Endothelial cell of umbilical vein (primary cell): ENCODE results near the gene ADIRF. TPM values are rescaled to one million over a fixed set of nuclear protein-coding genes. Genes with fewer than 3 reads are reported as not detected.

Experiments
- BruUV-seq: library from RNA; stranded (reverse); fragments of 400-500 nt; replicated peaks from 2 replicates; lab custom pipeline; 2021; lab: Mats Ljungman, UMichigan
- CTCF ChIA-PET: fragments of 300-600, 350-600 bp; sonication (Branson Sonifier 250); formaldehyde crosslinking; loops from one replicate; lab custom pipeline; 2021; ENCODE audit warnings: antibody characterized with exemption, inconsistent platforms; lab: Charles Lee
- POLR2A ChIA-PET: fragments of 300-600, 350-600 bp; sonication (Branson Sonifier 250); formaldehyde crosslinking; loops from one replicate; lab custom pipeline; 2021; ENCODE audit warnings: antibody characterized with exemption, inconsistent platforms; lab: Charles Lee
- DNase-seq: peaks from one replicate; pipeline ENCODE4 v3.0.0-alpha.2; 2011; ENCODE audit warnings: low read depth, low spot score
- FAIRE-seq: peaks from 2 replicates; lab custom pipeline; 2011; peaks lifted over from hg19 to GRCh38; lab: Jason Lieb, UNC
- H2AFZ ChIP-seq: 2 replicates; pipeline ENCODE4 v1.6.0; 2012; ENCODE audit warnings: low read depth, low read length, control low read depth, inconsistent platforms
- H3K27ac ChIP-seq: 2 replicates; pipeline ENCODE4 v1.5.1; 2011; ENCODE audit warnings: low read depth, mild to moderate bottlenecking, control low read depth, low read length, moderate library complexity; ENCODE audit not compliant: insufficient read depth
- H3K27me3 ChIP-seq, 2 experiments: 2 replicates each; pipeline versions ENCODE4 v1.6.0 to v1.6.1; 2011; ENCODE audit warnings: low read length in 2 of 2, mixed read lengths in 1 of 2; ENCODE audit not compliant: control insufficient read depth in 2 of 2, insufficient read depth in 2 of 2
- H3K36me3 ChIP-seq, 2 experiments: 2 replicates in 1 of 2; 3 replicates in 1 of 2; pipeline ENCODE4 v1.5.1; 2011; ENCODE audit warnings: low read length in 2 of 2, mild to moderate bottlenecking in 1 of 2, moderate library complexity in 1 of 2; ENCODE audit not compliant: control insufficient read depth in 2 of 2, insufficient read depth in 2 of 2; ENCODE audit errors: extremely low read depth in 1 of 2
- H3K4me1 ChIP-seq: 3 replicates; pipeline ENCODE4 v1.5.1; 2011; ENCODE audit warnings: mild to moderate bottlenecking, low read length; ENCODE audit not compliant: control insufficient read depth, insufficient read depth; ENCODE audit errors: extremely low read depth
- H3K4me2 ChIP-seq: 2 replicates; pipeline ENCODE4 v1.6.1; 2011; ENCODE audit warnings: low read length, control low read depth, mixed read lengths; ENCODE audit not compliant: insufficient read depth
- H3K4me3 ChIP-seq, 3 experiments: fragments of 200-600 bp in 1 of 3; sonication (generic), shearing (Covaris generic) in 1 of 3; replicated peaks in 1 of 3; 2 replicates each; pipeline ENCODE4 v1.5.1; 2011 to 2016; ENCODE audit warnings: control low read depth in 3 of 3, low read length in 3 of 3, mild to moderate bottlenecking in 2 of 3, inconsistent platforms in 1 of 3, low read depth in 1 of 3, moderate library complexity in 1 of 3; ENCODE audit not compliant: insufficient read depth in 1 of 3
- H3K79me2 ChIP-seq: 2 replicates; pipeline ENCODE4 v1.6.0; 2012; ENCODE audit warnings: low read length, inconsistent platforms; ENCODE audit not compliant: control insufficient read depth, insufficient read depth
- H3K9ac ChIP-seq: replicated peaks from 2 replicates; pipeline ENCODE3; 2011; ENCODE audit warnings: low read length, control low read depth; ENCODE audit not compliant: insufficient read depth; ENCODE audit errors: extremely low read depth
- H3K9me1 ChIP-seq: replicated peaks from 3 replicates; pipeline ENCODE4 v1.6.0; 2011; ENCODE audit warnings: mild to moderate bottlenecking, low read length; ENCODE audit not compliant: control insufficient read depth, insufficient read depth; ENCODE audit errors: extremely low read depth
- H3K9me3 ChIP-seq: replicated peaks from 2 replicates; pipeline ENCODE4 v1.5.1; 2012; ENCODE audit warnings: low read length, inconsistent platforms; ENCODE audit not compliant: control insufficient read depth, insufficient read depth
- H4K20me1 ChIP-seq: replicated peaks from 2 replicates; pipeline ENCODE3; 2011; ENCODE audit warnings: mild to moderate bottlenecking, low read length; ENCODE audit not compliant: control insufficient read depth, insufficient read depth; ENCODE audit errors: extremely low read depth
- EZH2 ChIP-seq: IDR thresholded peaks from 2 replicates; pipeline ENCODE4 v1.6.1; 2012; ENCODE audit warnings: borderline replicate concordance, low read depth, mild to moderate bottlenecking, moderate library complexity, low read length, inconsistent platforms; ENCODE audit not compliant: severe bottlenecking
- JUN ChIP-seq: IDR thresholded peaks from 2 replicates; pipeline ENCODE4 v1.6.1; 2011; ENCODE audit warnings: borderline replicate concordance, low read depth; ENCODE audit not compliant: insufficient read length, insufficient read depth
- MYC ChIP-seq: IDR thresholded peaks from one replicate; pipeline ENCODE4 v1.6.1; 2011; ENCODE audit warnings: mild to moderate bottlenecking, low read depth, low read length
- POLR2A ChIP-seq: IDR thresholded peaks from 2 replicates; pipeline ENCODE4 v1.6.1; 2012; ENCODE audit warnings: low read depth, mild to moderate bottlenecking, control low read depth, low read length
- POLR2AphosphoS5 ChIP-seq: IDR thresholded peaks from 2 replicates; pipeline ENCODE4 v1.6.1; 2012; ENCODE audit warnings: low read depth, mild to moderate bottlenecking, control low read depth, low read length, moderate library complexity; ENCODE audit not compliant: insufficient read depth
- dilution Hi-C: fragments of 300-500 bp; cut with MboI; formaldehyde crosslinking; loops from one replicate; pipeline ENCODE4 v1.15.0; 2019; ENCODE audit warnings: low sequenced_read_pairs; ENCODE audit not compliant: extremely low pct_ligation_motif_present
- intact Hi-C: fragments of 100-400 bp; cut with micrococcal nuclease; formaldehyde crosslinking; loops from one replicate; pipeline ENCODE4 v1.10.0; 2022
- polyA plus RNA-seq, 4 experiments: library from polyadenylated mRNA; depleted of rRNA in 3 of 4; stranded (reverse) in 3 of 4; unstranded in 1 of 4; fragments of >200 nt; gene quantifications; 2 replicates each; pipeline versions ENCODE4 v1.2.1 to v1.2.3, GENCODE V29; 2011 to 2012; ENCODE audit warnings: missing spikeins in 1 of 4
- total RNA-seq: library from RNA; stranded (reverse); gene quantifications from 2 replicates; pipeline ENCODE4 v1.2.3, GENCODE V29; 2021
- TF ChIP-seq, protein P1 (sequence below), 2 donors: IDR thresholded peaks; 1 replicate in 1 of 2; 2 replicates in 1 of 2; pipeline ENCODE4 v1.5.1; 2011; ENCODE audit warnings: low read length in 2 of 2, mild to moderate bottlenecking in 2 of 2, moderate library complexity in 2 of 2, control low read depth in 1 of 2, inconsistent platforms in 1 of 2, low read depth in 1 of 2; ENCODE audit not compliant: insufficient read depth in 1 of 2; ENCODE audit errors: extremely low read depth in 1 of 2
- TF ChIP-seq, protein P2 (sequence below): IDR thresholded peaks from 2 replicates; pipeline ENCODE4 v1.6.1; 2011; ENCODE audit not compliant: insufficient read depth, insufficient read length

The ADIRF gene
- total and polyA plus RNA-seq, 2 donors (not counting 3 experiments of a cell fraction or from before 2014, with no cell fraction given), result 3.7 to 4.4 TPM

DNA sequence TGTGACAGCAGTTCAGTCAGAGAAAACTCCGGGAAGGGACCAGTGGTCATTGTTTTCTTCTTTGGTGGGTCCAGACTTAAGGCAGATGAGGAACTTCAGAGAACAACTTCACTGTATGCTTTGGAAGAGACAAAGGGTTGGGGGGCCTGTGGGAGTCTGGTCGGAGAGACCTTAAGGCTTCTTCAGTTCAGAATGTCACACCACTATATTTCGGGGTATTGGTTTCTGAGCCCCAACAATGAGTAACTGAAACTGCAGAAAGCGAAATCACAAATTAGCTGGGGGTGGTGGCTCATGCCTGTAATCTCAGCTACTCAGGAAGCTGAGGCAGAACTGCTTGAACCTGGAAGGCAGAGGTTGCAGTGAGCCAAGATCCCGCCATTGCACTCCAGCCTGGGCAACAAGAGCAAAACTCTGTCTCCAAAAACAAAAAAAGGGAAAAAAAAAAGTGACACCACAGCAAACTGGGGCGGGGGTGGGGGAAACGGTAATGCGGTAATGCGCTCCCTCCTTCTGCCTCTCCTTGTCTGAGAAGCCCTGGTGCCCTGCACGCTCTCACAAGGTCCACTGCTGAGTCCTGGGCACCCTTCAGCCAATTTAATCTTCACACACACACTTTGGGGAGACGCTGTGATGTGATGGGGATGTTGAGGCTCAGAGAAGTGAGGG is 2.2 kb upstream of the ADIRF start:
- dilution Hi-C loops (no loop called here), intact Hi-C loops (loop anchor here (1.0 kb wide), 2 partner anchors 12 to 27 kb away; no protein-coding TSS in a partner anchor)
- BruUV-seq, result no TSS peak
- Histone ChIP-seq H3K4me1 (peaks cover 51% of the 10 kb centered on the region), H4K20me1 (no peaks in the 10 kb centered on the region), H3K9ac (no peak overlapping the region), H3K9me3 (no peaks in the 10 kb centered on the region), H3K27ac (no peak overlapping the region), H2AFZ (peak overlapping the region; percentile 85), H3K36me3 (no peaks in the 10 kb centered on the region), H3K27me3 (no peaks in the 10 kb centered on the region), H3K4me2 (no peak overlapping the region), H3K4me3 (no peak overlapping the region), H3K79me2 (no peaks in the 10 kb centered on the region), H3K9me1 (no peaks in the 10 kb centered on the region)
- CTCF ChIA-PET, result interaction anchor here (0.6 to 8.5 kb wide), 18 partner anchors 10 to 308 kb away, joined by 3 to 189 read pairs (median 4); partner anchors contain the start of genes MMRN2, SHLD2 and SNCG
- DNase-seq (no peak), FAIRE-seq (no peak)
- POLR2A ChIA-PET, result interaction anchor here (0.6 kb wide), 1 partner anchor 12 kb away, joined by 10 read pairs; no protein-coding TSS in a partner anchor
- TF ChIP-seq MYC (no peak), POLR2A (no peak)
- TF ChIP-seq, protein P1, sequence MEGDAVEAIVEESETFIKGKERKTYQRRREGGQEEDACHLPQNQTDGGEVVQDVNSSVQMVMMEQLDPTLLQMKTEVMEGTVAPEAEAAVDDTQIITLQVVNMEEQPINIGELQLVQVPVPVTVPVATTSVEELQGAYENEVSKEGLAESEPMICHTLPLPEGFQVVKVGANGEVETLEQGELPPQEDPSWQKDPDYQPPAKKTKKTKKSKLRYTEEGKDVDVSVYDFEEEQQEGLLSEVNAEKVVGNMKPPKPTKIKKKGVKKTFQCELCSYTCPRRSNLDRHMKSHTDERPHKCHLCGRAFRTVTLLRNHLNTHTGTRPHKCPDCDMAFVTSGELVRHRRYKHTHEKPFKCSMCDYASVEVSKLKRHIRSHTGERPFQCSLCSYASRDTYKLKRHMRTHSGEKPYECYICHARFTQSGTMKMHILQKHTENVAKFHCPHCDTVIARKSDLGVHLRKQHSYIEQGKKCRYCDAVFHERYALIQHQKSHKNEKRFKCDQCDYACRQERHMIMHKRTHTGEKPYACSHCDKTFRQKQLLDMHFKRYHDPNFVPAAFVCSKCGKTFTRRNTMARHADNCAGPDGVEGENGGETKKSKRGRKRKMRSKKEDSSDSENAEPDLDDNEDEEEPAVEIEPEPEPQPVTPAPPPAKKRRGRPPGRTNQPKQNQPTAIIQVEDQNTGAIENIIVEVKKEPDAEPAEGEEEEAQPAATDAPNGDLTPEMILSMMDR (IDR thresholded peaks at IDR 0.05; ENCODE audit: extremely low read depth in 1 of 2, insufficient read depth in 1 of 2, low read depth in 1 of 2, low read length in 2 of 2), result no peak

DNA sequence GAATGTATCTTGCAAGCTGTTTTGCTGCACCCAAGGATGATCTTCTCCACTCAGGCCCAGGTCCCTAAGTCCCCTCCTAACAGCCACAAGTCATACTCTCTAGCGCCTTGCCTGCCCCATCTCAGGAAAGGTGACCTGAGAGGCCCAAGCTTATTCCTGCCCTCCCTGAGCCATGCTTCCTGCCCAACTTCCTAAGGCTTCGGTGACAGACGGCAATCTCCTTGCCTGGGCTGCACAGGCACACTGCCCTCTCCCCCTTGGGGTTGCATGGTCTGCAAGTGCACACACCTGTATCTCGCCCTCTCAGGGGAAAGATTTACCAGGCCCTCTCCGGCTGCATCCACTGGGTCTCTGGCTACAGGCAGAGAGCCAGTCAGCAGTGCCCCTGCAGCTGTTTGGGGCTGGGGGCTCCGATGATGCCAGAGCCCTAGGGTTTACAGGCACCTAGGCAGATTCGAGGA is 771 bp upstream of the ADIRF start:
- no peaks in the 10 kb centered on the region for H3K9me1 ChIP-seq
- H3K4me3 ChIP-seq, result no peak overlapping the region
- no peak overlapping the region for H3K9ac ChIP-seq
- BruUV-seq, result no TSS peak
- H2AFZ ChIP-seq, result no peak overlapping the region
- intact Hi-C loops, result no loop called here
- H3K27ac ChIP-seq, result no peak overlapping the region
- DNase-seq (no peak), FAIRE-seq (peak; percentile 26)
- H3K79me2 ChIP-seq, result no peaks in the 10 kb centered on the region
- no peaks in the 10 kb centered on the region for H3K9me3 ChIP-seq
- TF ChIP-seq EZH2 (no peak), JUN (no peak), MYC (no peak), POLR2AphosphoS5 (no peak), POLR2A (no peak)
- TF ChIP-seq, protein P2, sequence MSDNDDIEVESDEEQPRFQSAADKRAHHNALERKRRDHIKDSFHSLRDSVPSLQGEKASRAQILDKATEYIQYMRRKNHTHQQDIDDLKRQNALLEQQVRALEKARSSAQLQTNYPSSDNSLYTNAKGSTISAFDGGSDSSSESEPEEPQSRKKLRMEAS, result no peak
- no peaks in the 10 kb centered on the region for H4K20me1 ChIP-seq
- no peak overlapping the region for H3K4me2 ChIP-seq
- H3K4me1 ChIP-seq, result peaks cover 55% of the 10 kb centered on the region
- no peaks in the 10 kb centered on the region for H3K27me3 ChIP-seq
- POLR2A ChIA-PET, result no interaction called here
- dilution Hi-C loops, result no loop called here
- no peaks in the 10 kb centered on the region for H3K36me3 ChIP-seq
- CTCF ChIA-PET, result interaction anchor here (1.4 to 8.5 kb wide), 5 partner anchors 11 to 277 kb away, joined by 3 to 189 read pairs (median 5); partner anchors contain the start of genes MMRN2 and SNCG
